Measurements from ENCODE around the gene HBA2.
"Not testable (repeated sequence)": the region's sequence is repeated elsewhere in the genome, so short reads cannot be mapped to it uniquely, and the experiment has no call there.

Gene HBA2

DNA sequence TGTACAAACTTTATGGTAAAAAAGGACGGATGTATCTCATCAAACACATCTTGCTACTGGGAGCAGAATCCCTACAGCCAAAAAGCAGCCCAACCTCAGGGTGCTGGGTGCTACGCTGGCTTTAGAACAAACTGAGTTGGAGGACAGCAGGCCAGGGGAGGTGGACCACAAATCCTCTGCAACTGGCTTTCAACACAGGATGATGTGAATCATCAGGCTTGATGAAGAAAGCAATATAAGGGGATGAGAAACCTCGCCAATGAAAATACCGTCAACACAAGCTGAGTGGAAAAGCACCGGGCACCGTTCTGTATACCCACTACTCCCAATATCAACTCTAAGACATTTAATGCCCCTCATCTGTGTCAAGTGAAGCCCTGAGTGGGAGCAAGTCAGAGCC lies 21.8 kb downstream of the HBA2 start:
- peaks cover 20 to 88% (median 59%) of the 10 kb centered on the region in 4 experiments for H3K36me3 ChIP-seq (ENCODE audit: control insufficient read depth in 4 of 4, insufficient read depth in 4 of 4, low read length in 3 of 4)
- no peak overlapping the region for H3K4me3 ChIP-seq (ENCODE audit: control insufficient read depth in 1 of 7, extremely low read depth in 1 of 7, insufficient read depth in 4 of 7, low read depth in 2 of 7, low read length in 6 of 7)
- WGBS (ENCODE audit: insufficient coverage), result 100% methylated on average over 1 of the region's 6 CpGs
- no peak overlapping the region for H3K27ac ChIP-seq (ENCODE audit: insufficient read depth in 1 of 2, low read depth in 1 of 2, low read length in 2 of 2, poor library complexity in 1 of 2, severe bottlenecking in 2 of 2)
- POLR2A ChIA-PET, result no interaction called here
- no peaks in the 10 kb centered on the region for H3K27me3 ChIP-seq (replicated peaks in 2 of 5; ENCODE audit: control insufficient read depth in 4 of 5, insufficient read depth in 5 of 5, low read length in 4 of 5)
- DNase-seq, result no peak
- CTCF ChIA-PET, result interaction anchor here (1.4 kb wide), 1 partner anchor 24 kb away, joined by 4 read pairs; no protein-coding TSS in a partner anchor
- peaks cover 0 to 10% (median 7%) of the 10 kb centered on the region in 4 experiments for H3K4me1 ChIP-seq (ENCODE audit: control extremely low read depth in 1 of 4, control insufficient read depth in 4 of 4, insufficient read depth in 4 of 4, low read length in 3 of 4)
- no peaks in the 10 kb centered on the region for H3K9me3 ChIP-seq (ENCODE audit: control extremely low read depth in 1 of 5, control insufficient read depth in 4 of 5, insufficient read depth in 2 of 5, low read depth in 1 of 5, low read length in 4 of 5)

GRCh38 chr16:200388-200787 lies 27.7 kb downstream of the HBA2 start:
- DNase-seq, result no peak
- POLR2A ChIA-PET, result no interaction called here

GRCh38 chr16:203246-203645 lies 30.6 kb downstream of the HBA2 start:
- H3K4me3 ChIP-seq (ENCODE audit: control insufficient read depth in 1 of 7, extremely low read depth in 1 of 7, insufficient read depth in 4 of 7, low read depth in 2 of 7, low read length in 6 of 7), result no peak overlapping the region
- WGBS (ENCODE audit: insufficient coverage), result 97% methylated on average over 4 of the region's 4 CpGs
- no peak overlapping the region for H3K27ac ChIP-seq (ENCODE audit: insufficient read depth in 1 of 2, low read depth in 1 of 2, low read length in 2 of 2, poor library complexity in 1 of 2, severe bottlenecking in 2 of 2)
- ChIA-PET CTCF (no interaction called here), POLR2A (no interaction called here)
- no peaks in the 10 kb centered on the region for H3K9me3 ChIP-seq (ENCODE audit: control extremely low read depth in 1 of 5, control insufficient read depth in 4 of 5, insufficient read depth in 2 of 5, low read depth in 1 of 5, low read length in 4 of 5)
- H3K4me1 ChIP-seq (ENCODE audit: control extremely low read depth in 1 of 4, control insufficient read depth in 4 of 4, insufficient read depth in 4 of 4, low read length in 3 of 4), result no peaks in the 10 kb centered on the region
- DNase-seq, result no peak
- no peaks in the 10 kb centered on the region for H3K27me3 ChIP-seq (replicated peaks in 2 of 5; ENCODE audit: control insufficient read depth in 4 of 5, insufficient read depth in 5 of 5, low read length in 4 of 5)
- H3K36me3 ChIP-seq (ENCODE audit: control insufficient read depth in 4 of 4, insufficient read depth in 4 of 4, low read length in 3 of 4), result peaks cover 32 to 77% (median 49%) of the 10 kb centered on the region in 4 experiments

More at GRCh38 chr16:200388-200787, 27.7 kb downstream of the HBA2 start:
- WGBS (ENCODE audit: insufficient coverage), result 100% methylated on average over 3 of the region's 5 CpGs
- H3K9me3 ChIP-seq (ENCODE audit: control extremely low read depth in 1 of 5, control insufficient read depth in 4 of 5, insufficient read depth in 2 of 5, low read depth in 1 of 5, low read length in 4 of 5), result no peaks in the 10 kb centered on the region
- no peaks in the 10 kb centered on the region for H3K4me1 ChIP-seq (ENCODE audit: control extremely low read depth in 1 of 4, control insufficient read depth in 4 of 4, insufficient read depth in 4 of 4, low read length in 3 of 4)
- H3K27ac ChIP-seq (ENCODE audit: insufficient read depth in 1 of 2, low read depth in 1 of 2, low read length in 2 of 2, poor library complexity in 1 of 2, severe bottlenecking in 2 of 2), result no peak overlapping the region
- no peaks in the 10 kb centered on the region for H3K27me3 ChIP-seq (replicated peaks in 2 of 5; ENCODE audit: control insufficient read depth in 4 of 5, insufficient read depth in 5 of 5, low read length in 4 of 5)
- peaks cover 31 to 74% (median 44%) of the 10 kb centered on the region in 4 experiments for H3K36me3 ChIP-seq (ENCODE audit: control insufficient read depth in 4 of 4, insufficient read depth in 4 of 4, low read length in 3 of 4)
- CTCF ChIA-PET, result no interaction called here
- H3K4me3 ChIP-seq (ENCODE audit: control insufficient read depth in 1 of 7, extremely low read depth in 1 of 7, insufficient read depth in 4 of 7, low read depth in 2 of 7, low read length in 6 of 7), result no peak overlapping the region

GRCh38 chr16:204046-204445 lies 31.4 kb downstream of the HBA2 start:
- peaks cover 30 to 77% (median 45%) of the 10 kb centered on the region in 4 experiments for H3K36me3 ChIP-seq (ENCODE audit: control insufficient read depth in 4 of 4, insufficient read depth in 4 of 4, low read length in 3 of 4)
- CTCF ChIA-PET, result interaction anchor here (1.2 kb wide), 2 partner anchors 15 to 16 kb away, joined by 3 read pairs; no protein-coding TSS in a partner anchor

GRCh38 chr16:209359-209758 lies 36.7 kb downstream of the HBA2 start:
- H3K27ac ChIP-seq (ENCODE audit: insufficient read depth in 1 of 2, low read depth in 1 of 2, low read length in 2 of 2, poor library complexity in 1 of 2, severe bottlenecking in 2 of 2); H3K27me3 ChIP-seq (replicated peaks in 2 of 5; ENCODE audit: control insufficient read depth in 4 of 5, insufficient read depth in 5 of 5, low read length in 4 of 5); H3K4me3 ChIP-seq (ENCODE audit: control insufficient read depth in 1 of 7, extremely low read depth in 1 of 7, insufficient read depth in 4 of 7, low read depth in 2 of 7, low read length in 6 of 7); DNase-seq; H3K4me1 ChIP-seq (ENCODE audit: control extremely low read depth in 1 of 4, control insufficient read depth in 4 of 4, insufficient read depth in 4 of 4, low read length in 3 of 4); H3K9me3 ChIP-seq (ENCODE audit: control extremely low read depth in 1 of 5, control insufficient read depth in 4 of 5, insufficient read depth in 2 of 5, low read depth in 1 of 5, low read length in 4 of 5); POLR2A ChIA-PET: not testable (repeated sequence)
- H3K36me3 ChIP-seq (ENCODE audit: control insufficient read depth in 4 of 4, insufficient read depth in 4 of 4, low read length in 3 of 4), result peaks cover 25 to 87% (median 62%) of the 10 kb centered on the region in 4 experiments
- CTCF ChIA-PET, result interaction anchor here (0.8 to 1.6 kb wide), 3 partner anchors 10 to 164 kb away, joined by 3 to 6 read pairs (median 3); no protein-coding TSS in a partner anchor
- 100% methylated on average over 2 of the region's 4 CpGs for WGBS (ENCODE audit: insufficient coverage)

More at GRCh38 chr16:204046-204445, 31.4 kb downstream of the HBA2 start:
- H3K27ac ChIP-seq (ENCODE audit: insufficient read depth in 1 of 2, low read depth in 1 of 2, low read length in 2 of 2, poor library complexity in 1 of 2, severe bottlenecking in 2 of 2); DNase-seq; H3K4me1 ChIP-seq (ENCODE audit: control extremely low read depth in 1 of 4, control insufficient read depth in 4 of 4, insufficient read depth in 4 of 4, low read length in 3 of 4); H3K4me3 ChIP-seq (ENCODE audit: control insufficient read depth in 1 of 7, extremely low read depth in 1 of 7, insufficient read depth in 4 of 7, low read depth in 2 of 7, low read length in 6 of 7); POLR2A ChIA-PET; H3K9me3 ChIP-seq (ENCODE audit: control extremely low read depth in 1 of 5, control insufficient read depth in 4 of 5, insufficient read depth in 2 of 5, low read depth in 1 of 5, low read length in 4 of 5); H3K27me3 ChIP-seq (replicated peaks in 2 of 5; ENCODE audit: control insufficient read depth in 4 of 5, insufficient read depth in 5 of 5, low read length in 4 of 5): not testable (repeated sequence)
- 100% methylated on average over 1 of the region's 9 CpGs for WGBS (ENCODE audit: insufficient coverage)

DNA sequence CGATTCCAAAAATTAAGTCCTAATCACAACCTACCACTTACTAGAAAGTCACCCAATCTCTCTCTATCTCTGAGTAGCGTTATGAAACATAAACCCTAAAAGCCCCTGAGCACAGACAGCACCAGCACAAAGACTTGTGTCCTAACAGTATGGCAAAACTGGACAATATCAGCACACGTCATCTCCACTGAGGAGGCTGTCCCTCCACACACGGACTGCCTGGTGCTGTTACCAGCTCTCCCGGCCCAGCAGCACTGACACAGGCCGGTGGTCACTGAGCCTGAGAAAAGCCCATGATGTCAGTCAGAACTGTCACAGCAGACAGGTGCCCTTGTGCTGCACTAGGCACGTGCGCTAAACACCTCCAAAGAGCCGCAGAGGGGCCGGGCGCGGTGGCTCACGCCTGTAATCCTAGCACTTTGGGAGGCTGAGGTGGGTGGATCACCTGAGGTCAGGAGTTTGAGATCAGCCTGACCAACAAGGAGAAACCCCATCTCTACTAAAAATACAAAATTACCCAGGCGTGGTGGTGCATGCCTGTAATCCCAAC lies 39.0 kb downstream of the HBA2 start:
- not testable (repeated sequence) for H3K9me3 ChIP-seq (ENCODE audit: control extremely low read depth in 1 of 5, control insufficient read depth in 4 of 5, insufficient read depth in 2 of 5, low read depth in 1 of 5, low read length in 4 of 5); H3K4me3 ChIP-seq (ENCODE audit: control insufficient read depth in 1 of 7, extremely low read depth in 1 of 7, insufficient read depth in 4 of 7, low read depth in 2 of 7, low read length in 6 of 7); H3K27me3 ChIP-seq (replicated peaks in 2 of 5; ENCODE audit: control insufficient read depth in 4 of 5, insufficient read depth in 5 of 5, low read length in 4 of 5); DNase-seq; H3K4me1 ChIP-seq (ENCODE audit: control extremely low read depth in 1 of 4, control insufficient read depth in 4 of 4, insufficient read depth in 4 of 4, low read length in 3 of 4); H3K27ac ChIP-seq (ENCODE audit: insufficient read depth in 1 of 2, low read depth in 1 of 2, low read length in 2 of 2, poor library complexity in 1 of 2, severe bottlenecking in 2 of 2)
- WGBS (ENCODE audit: insufficient coverage), result 95% methylated on average over 11 of the region's 14 CpGs
- peaks cover 17 to 86% (median 51%) of the 10 kb centered on the region in 4 experiments for H3K36me3 ChIP-seq (ENCODE audit: control insufficient read depth in 4 of 4, insufficient read depth in 4 of 4, low read length in 3 of 4)
- ChIA-PET CTCF (interaction anchor here (1.0 kb wide), 1 partner anchor 31 kb away, joined by 3 read pairs; the partner anchor contains the start of gene HBQ1), POLR2A (interaction anchor here (0.7 kb wide), 1 partner anchor 23 kb away, joined by 3 read pairs; no protein-coding TSS in a partner anchor)

- WGBS (ENCODE audit: insufficient coverage), result no CpG with 5 or more reads among the region's 3 CpGs
- ChIA-PET CTCF (interaction anchor here (0.6 to 2.2 kb wide), 3 partner anchors 12 to 185 kb away, joined by 3 to 11 read pairs (median 4); no protein-coding TSS in a partner anchor), POLR2A (no interaction called here)
- Histone ChIP-seq H3K4me1 (ENCODE audit: control extremely low read depth in 1 of 4, control insufficient read depth in 4 of 4, insufficient read depth in 4 of 4, low read length in 3 of 4) (no peaks in the 10 kb centered on the region), H3K4me3 (ENCODE audit: control insufficient read depth in 1 of 7, extremely low read depth in 1 of 7, insufficient read depth in 4 of 7, low read depth in 2 of 7, low read length in 6 of 7) (no peak overlapping the region), H3K27me3 (replicated peaks in 2 of 5; ENCODE audit: control insufficient read depth in 4 of 5, insufficient read depth in 5 of 5, low read length in 4 of 5) (no peaks in the 10 kb centered on the region), H3K27ac (ENCODE audit: insufficient read depth in 1 of 2, low read depth in 1 of 2, low read length in 2 of 2, poor library complexity in 1 of 2, severe bottlenecking in 2 of 2) (no peak overlapping the region), H3K9me3 (ENCODE audit: control extremely low read depth in 1 of 5, control insufficient read depth in 4 of 5, insufficient read depth in 2 of 5, low read depth in 1 of 5, low read length in 4 of 5) (no peaks in the 10 kb centered on the region), H3K36me3 (ENCODE audit: control insufficient read depth in 4 of 4, insufficient read depth in 4 of 4, low read length in 3 of 4) (peaks cover 15 to 85% (median 50%) of the 10 kb centered on the region in 4 experiments)
- DNase-seq, result no peak
Measured at GRCh38 chr16:212999-213398, 40.3 kb downstream of the HBA2 start.
